ENCODE measurements around the gene PLPPR3.

PLPPR3 gene

DNA sequence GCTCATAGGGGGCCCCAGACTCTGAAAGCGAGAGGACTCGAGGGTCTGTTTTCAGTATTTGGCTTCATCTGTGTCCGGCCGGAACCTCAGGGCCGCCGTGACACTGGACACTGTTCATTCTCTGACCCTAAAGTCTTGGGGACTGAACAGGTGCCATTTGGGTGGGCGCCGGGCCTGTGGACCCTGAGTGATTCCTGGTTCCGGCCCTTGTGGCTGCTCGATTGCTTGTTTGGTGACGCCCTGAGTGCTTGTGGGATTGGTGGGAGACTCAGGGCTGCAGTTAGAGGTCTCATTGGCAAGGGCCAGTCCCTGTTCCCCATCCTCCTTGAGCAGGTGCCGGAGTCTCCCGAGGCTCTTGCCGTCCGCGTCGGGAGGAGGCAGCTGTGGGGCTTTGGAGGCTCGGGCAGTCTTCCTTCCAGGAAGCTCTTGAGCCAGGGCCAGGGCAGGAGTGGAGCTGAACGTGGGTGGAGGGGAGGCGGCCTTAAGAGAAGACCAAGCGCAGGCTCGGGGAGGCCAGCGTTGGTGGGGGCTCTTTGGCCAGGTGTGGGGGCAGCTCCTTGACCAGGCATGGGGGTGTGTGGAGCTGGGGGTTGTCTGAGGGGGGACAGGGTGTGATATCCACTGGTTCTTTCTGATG lies 19.8 kb downstream of the PLPPR3 start:
- H3K27me3 ChIP-seq (ENCODE audit: control insufficient read depth, insufficient read depth, low read length): no peaks in the 10 kb centered on the region
- peak overlapping the region; percentile 100 for H3K4me2 ChIP-seq (ENCODE audit: low read length)
- peak overlapping the region; percentile 85 for H3K4me3 ChIP-seq (ENCODE audit: low read length)
- H3K9me3 ChIP-seq (replicated peaks; ENCODE audit: low read length): no peaks in the 10 kb centered on the region
- peak overlapping the region; percentile 93 for H3K9ac ChIP-seq (ENCODE audit: low read depth, low read length)
- peaks cover 39% of the 10 kb centered on the region for H3K4me1 ChIP-seq (ENCODE audit: control insufficient read depth, insufficient read depth, low read length)
- H3K36me3 ChIP-seq (ENCODE audit: insufficient read depth, low read length): peaks cover 87% of the 10 kb centered on the region

DNA sequence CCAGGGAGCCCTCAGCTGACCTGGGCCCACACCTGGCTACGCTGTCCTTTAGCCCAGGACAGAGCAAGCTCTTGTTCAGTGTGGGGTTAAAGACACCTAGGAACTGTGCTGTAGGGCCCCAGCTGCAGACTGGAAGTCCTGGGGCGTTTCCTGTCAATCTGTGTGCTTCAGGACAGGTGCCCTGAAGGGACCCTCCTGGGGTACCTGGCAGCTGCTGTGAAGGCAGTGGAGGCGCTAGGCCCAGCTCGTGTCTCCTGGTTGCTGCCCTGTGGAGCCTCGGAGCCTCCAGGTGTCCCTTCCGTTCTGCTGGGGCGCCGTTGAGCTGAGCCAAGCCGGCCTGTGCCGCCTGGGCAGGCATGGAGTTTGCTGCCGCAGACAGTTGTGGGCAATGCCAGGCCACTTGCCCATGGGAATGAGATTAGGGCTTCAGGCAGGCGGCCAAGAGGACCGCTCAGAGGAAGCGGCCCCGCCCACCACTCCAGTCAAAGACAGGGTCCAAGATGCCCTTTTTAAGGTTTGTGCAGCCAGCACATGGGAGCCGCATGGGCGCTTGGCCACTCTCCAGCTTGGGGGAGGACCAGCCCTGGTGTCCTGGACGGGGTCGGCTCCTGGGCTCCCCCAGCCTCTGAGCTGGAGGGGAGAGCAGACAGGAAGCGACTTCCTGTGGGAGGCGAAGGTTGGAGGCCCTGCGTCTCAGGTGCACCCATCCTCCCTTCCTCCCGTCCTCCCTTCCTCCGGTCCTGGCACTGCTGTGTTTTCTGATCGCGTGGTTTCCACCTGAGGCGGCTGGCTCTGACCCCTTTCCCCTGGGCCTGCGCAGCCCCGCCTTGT lies 20.5 kb downstream of the PLPPR3 start:
- no peaks in the 10 kb centered on the region for H3K27me3 ChIP-seq (ENCODE audit: control insufficient read depth, insufficient read depth, low read length)
- H3K9ac ChIP-seq (ENCODE audit: low read depth, low read length): peak overlapping the region; percentile 93
- H3K4me1 ChIP-seq (ENCODE audit: control insufficient read depth, insufficient read depth, low read length): peaks cover 42% of the 10 kb centered on the region
- H3K36me3 ChIP-seq (ENCODE audit: insufficient read depth, low read length): peaks cover 79% of the 10 kb centered on the region
- no peaks in the 10 kb centered on the region for H3K9me3 ChIP-seq (replicated peaks; ENCODE audit: low read length)
- peak overlapping the region; percentile 100 for H3K4me2 ChIP-seq (ENCODE audit: low read length)
- H3K4me3 ChIP-seq (ENCODE audit: low read length): peak overlapping the region; percentile 85

DNA sequence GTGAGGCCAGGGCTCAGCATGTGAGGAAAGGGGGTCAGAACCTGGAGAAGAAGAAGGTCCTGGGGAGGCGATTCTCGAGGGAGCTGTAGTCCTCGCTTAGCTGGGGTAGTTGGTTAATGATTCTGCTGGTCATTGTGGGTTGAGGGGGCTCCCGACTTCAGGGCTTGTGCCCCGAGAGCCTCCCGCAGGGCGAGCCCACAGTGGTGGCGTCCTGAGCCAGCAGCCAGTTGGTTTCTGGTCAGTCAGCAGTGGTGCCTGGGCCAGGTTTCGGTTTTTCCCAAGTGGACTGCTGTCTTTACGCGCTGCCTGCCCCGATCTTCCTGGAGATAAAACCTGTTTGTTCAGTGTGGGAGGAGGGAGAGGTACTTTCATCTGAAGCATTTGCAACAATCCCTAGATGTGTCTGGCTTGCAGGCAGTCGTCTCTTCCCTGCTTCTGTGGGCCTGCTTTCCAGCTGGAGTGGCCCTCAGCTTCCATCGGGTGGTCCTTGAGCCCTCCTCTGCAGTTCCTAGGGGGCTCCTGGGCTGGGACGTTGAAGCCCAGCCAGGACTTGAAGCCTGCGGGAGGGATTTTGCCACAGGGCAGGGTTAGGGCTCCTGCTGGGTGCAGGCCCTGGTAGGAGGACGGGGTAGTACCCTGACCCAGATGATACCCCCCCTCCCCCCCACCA lies 21.3 kb downstream of the PLPPR3 start:
- peaks cover 72% of the 10 kb centered on the region for H3K36me3 ChIP-seq (ENCODE audit: insufficient read depth, low read length)
- H3K27me3 ChIP-seq (ENCODE audit: control insufficient read depth, insufficient read depth, low read length): no peaks in the 10 kb centered on the region
- H3K4me2 ChIP-seq (ENCODE audit: low read length): peak overlapping the region; percentile 100
- peaks cover 49% of the 10 kb centered on the region for H3K4me1 ChIP-seq (ENCODE audit: control insufficient read depth, insufficient read depth, low read length)
- peak overlapping the region; percentile 85 for H3K4me3 ChIP-seq (ENCODE audit: low read length)
- no peaks in the 10 kb centered on the region for H3K9me3 ChIP-seq (replicated peaks; ENCODE audit: low read length)
- H3K9ac ChIP-seq (ENCODE audit: low read depth, low read length): peak overlapping the region; percentile 93

DNA sequence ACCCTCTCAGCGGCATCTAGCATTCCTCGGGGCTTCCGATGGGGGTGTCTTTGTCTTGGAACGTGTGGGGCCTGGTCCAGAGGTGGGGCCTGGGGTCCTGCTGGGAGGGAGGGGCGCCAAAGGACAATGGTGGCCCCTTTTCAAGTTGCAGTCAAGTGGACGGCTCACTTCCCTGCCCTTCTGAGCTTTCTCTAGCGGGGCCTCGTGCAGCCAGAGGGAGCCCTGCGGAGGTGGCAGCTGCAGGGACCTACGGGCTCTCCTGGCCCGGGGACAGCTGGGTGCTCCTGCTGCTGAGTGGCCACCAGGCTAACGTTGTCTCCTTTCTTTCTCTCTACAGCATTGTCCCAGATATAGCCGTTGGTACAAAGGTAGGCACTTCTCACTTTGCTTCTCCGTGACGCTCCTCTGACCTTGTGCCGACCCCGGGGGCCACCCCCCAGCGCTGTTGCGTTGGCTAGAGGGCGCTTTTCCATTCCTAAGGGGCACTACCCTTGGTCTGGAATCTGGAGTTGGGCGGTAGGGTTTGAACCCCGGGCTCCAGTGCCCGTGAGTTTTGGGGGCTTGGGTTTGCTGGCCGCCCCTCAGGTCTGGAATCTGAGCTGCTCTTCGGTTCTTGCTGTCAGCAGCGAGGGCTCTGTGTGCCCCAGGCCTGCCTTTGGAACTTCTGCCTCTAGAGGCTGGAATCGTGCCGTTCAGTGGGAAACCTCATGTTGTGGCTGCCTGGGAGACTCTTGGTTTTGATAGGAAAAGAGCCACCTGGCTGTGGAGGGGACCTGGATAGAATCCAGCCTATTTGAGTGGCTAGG lies 22.5 kb downstream of the PLPPR3 start:
- Histone ChIP-seq H3K27me3 (ENCODE audit: control insufficient read depth, insufficient read depth, low read length) (no peaks in the 10 kb centered on the region), H3K4me3 (ENCODE audit: low read length) (peak overlapping the region; percentile 85), H3K36me3 (ENCODE audit: insufficient read depth, low read length) (peaks cover 60% of the 10 kb centered on the region), H3K4me2 (ENCODE audit: low read length) (peak overlapping the region; percentile 100), H3K4me1 (ENCODE audit: control insufficient read depth, insufficient read depth, low read length) (peaks cover 53% of the 10 kb centered on the region), H3K9ac (ENCODE audit: low read depth, low read length) (peak overlapping the region; percentile 93), H3K9me3 (replicated peaks; ENCODE audit: low read length) (no peaks in the 10 kb centered on the region)

DNA sequence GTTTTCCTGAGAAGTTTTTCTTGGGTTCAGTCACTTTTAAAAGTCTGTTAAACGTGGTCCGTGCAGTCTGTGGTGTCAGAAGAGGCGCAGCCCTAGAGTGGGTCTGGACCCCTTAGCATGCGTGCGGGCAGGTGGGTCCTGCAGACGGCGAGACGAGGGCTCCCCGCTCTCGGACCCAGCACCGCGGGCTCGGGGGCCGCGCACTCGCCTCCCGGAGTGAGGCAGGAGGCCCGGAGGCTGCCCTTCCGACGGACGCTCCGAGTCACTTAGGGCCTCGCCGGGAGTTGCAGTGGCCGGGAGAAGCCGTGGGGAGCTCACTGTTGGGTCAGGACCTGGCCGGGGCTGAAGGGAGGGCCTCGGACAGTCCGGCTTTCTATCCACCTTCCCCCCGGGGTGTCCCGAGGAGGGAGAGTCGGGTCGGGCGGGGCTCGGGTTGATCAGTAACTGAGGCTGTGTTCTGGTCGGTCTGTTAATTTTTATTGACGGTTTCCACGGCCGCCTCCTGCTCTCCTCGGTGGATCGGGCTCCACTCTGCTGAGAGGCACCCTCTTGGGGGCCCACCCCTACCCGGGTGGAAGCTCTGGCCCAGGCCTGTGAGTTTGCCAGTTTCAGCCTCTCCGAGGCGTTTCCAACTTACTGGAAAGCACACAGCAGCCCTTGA lies 23.2 kb downstream of the PLPPR3 start:
- Histone ChIP-seq H3K9ac (ENCODE audit: low read depth, low read length) (peak overlapping the region; percentile 93), H3K36me3 (ENCODE audit: insufficient read depth, low read length) (peaks cover 52% of the 10 kb centered on the region), H3K27me3 (ENCODE audit: control insufficient read depth, insufficient read depth, low read length) (no peaks in the 10 kb centered on the region), H3K4me2 (ENCODE audit: low read length) (peak overlapping the region; percentile 100), H3K9me3 (replicated peaks; ENCODE audit: low read length) (no peaks in the 10 kb centered on the region), H3K4me3 (ENCODE audit: low read length) (peak overlapping the region; percentile 85), H3K4me1 (ENCODE audit: control insufficient read depth, insufficient read depth, low read length) (peaks cover 53% of the 10 kb centered on the region)

DNA sequence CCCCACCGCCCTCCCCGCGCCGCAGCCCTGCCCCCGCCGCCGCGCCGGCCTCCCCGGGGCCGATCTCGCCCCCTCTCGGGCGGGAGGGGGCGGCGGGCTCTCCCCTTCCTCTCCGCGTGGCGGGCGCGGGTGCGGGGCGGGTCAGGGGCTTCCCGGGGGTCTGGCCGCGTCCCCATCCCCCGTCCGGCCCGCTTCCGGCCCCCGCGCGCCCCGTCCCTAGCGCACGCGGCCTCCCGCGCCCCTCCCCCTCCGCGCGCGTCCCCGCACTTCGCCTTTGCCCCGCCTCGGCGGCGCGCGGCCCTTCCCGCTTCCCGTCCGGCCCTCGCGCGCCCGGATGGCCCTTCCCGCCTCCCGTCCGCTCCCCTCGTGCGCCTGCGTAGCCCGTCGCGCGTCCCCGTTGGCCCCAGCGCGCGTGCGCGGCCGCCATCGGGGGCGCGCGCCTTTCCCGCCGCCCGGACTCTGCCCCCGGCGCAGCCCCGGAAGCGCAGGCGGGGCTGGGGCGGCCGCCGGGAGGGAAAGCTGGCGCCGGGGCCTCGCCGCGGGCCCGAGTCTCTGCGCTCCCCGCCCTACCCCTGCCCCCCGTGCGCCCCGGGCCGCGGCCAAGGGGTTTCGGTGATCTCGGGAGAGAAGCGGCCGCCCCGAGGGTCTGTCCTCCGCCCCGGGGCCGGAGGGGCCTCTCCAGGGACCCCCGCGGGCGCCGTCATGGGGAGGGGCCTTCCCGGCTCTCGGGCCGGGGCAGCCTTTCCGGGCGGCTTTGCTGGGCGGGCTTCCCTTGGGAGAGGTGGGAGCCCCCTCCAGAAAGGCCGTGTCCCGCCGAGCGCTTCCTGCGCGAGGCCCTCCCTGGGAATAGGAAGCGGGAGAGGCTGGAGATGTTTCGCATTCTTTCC lies 24.0 kb downstream of the PLPPR3 start:
- Histone ChIP-seq H3K27me3 (ENCODE audit: control insufficient read depth, insufficient read depth, low read length) (no peaks in the 10 kb centered on the region), H3K4me3 (ENCODE audit: low read length) (peak overlapping the region; percentile 85), H3K36me3 (ENCODE audit: insufficient read depth, low read length) (peaks cover 44% of the 10 kb centered on the region), H3K9me3 (replicated peaks; ENCODE audit: low read length) (no peaks in the 10 kb centered on the region), H3K4me2 (ENCODE audit: low read length) (peak overlapping the region; percentile 100), H3K4me1 (ENCODE audit: control insufficient read depth, insufficient read depth, low read length) (peaks cover 50% of the 10 kb centered on the region), H3K9ac (ENCODE audit: low read depth, low read length) (peak overlapping the region; percentile 93)

DNA sequence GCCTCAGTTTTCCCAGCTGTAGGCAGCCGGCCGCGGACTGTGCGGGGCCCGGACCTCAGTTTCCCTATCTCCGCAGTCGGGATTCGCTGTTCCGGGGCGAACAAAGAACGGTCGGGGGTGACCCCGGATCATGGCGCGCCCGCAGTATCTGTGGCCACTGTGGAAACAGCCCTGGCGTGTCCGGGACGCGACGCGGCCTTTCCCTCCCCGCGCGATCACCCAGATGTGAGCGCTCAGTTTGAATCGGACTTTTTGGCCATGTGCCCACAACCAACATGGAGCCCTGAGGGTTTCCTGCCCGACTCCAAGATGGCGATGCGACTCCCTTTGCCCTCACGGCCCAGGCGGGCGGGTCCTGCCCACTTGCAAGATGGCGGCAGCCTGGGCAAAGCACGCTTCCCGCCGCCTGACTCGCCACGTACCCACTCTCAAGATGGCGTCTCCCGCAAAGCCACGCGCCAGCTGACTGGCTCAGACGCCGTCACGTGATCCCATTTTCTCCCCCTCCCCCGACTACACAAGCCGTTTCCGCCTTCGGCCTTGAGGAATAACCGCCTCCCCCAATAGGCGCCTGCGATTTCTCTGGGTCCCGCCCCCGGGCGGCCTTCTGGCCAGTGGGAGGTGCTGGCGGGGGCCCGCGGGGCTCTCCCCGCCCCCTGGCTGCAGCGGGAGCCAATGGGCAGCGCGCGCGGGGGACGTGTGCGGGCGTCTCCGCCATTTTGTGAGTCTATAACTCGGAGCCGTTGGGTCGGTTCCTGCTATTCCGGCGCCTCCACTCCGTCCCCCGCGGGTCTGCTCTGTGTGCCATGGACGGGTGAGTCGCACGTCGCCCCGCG lies 24.8 kb downstream of the PLPPR3 start, which contains the start of gene PTBP1:
TSS of gene PTBP1 (plus strand) at position 761 of the 836 bp plus-strand sequence. CDS start at position 807, 46 bp downstream.
- Histone ChIP-seq H3K4me2 (ENCODE audit: low read length) (peak within 1 kb of the TSS; percentile 100), H3K27me3 (ENCODE audit: control insufficient read depth, insufficient read depth, low read length) (no peaks in the 10 kb centered on the region), H3K4me3 (ENCODE audit: low read length) (peak within 1 kb of the TSS; percentile 85), H3K36me3 (ENCODE audit: insufficient read depth, low read length) (peaks cover 36% of the 10 kb centered on the region), H3K9ac (ENCODE audit: low read depth, low read length) (peak within 1 kb of the TSS; percentile 93), H3K9me3 (replicated peaks; ENCODE audit: low read length) (no peaks in the 10 kb centered on the region), H3K4me1 (ENCODE audit: control insufficient read depth, insufficient read depth, low read length) (peaks cover 42% of the 10 kb centered on the region)

DNA sequence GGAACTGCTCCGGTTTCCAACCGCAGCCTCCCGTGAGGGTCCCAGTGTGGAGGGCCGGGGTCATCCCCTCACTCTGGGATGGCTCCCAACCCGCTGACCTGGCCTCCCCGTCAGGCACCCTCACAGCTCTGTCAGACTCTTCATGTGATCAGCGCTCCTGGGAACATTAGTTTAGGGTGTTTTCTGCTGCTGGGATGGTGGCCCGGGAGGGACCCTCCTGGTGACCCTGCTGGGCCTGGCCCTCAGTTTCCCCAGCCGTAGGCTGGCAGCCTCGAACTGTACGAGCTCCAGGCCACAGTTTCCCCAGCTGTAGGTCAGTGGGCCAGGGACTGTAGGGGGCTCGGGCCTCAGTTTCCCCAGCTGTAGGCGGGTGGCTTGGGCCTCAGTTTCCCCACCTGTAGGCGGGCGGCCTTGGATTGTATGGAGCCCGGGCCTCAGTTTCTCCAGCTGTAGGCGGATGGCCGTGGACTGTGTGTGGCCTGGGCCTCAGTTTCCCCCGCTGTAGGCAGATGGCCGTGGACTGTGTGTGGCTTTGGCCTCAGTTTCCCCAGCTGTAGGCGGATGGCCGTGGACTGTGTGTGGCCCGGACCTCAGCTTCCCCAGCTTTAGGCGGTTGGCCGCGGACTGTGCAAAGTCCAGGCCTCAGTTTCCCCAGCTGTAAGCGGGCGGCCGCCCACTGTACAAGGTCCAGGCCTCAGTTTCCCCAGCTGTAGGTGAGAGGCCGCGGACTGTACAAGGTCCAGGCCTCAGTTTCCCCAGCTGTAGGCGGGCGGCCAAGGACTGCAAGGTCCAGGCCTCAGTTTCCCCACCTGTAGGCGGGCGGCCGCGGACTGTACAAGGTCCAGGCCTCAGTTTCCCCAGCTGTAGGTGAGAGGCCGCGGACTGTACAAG lies 25.8 kb downstream of the PLPPR3 start:
- Histone ChIP-seq H3K4me2 (ENCODE audit: low read length) (peak overlapping the region; percentile 92), H3K9ac (ENCODE audit: low read depth, low read length) (peak overlapping the region; percentile 92), H3K9me3 (replicated peaks; ENCODE audit: low read length) (no peaks in the 10 kb centered on the region), H3K27me3 (ENCODE audit: control insufficient read depth, insufficient read depth, low read length) (no peaks in the 10 kb centered on the region), H3K4me3 (ENCODE audit: low read length) (peak overlapping the region; percentile 78), H3K4me1 (ENCODE audit: control insufficient read depth, insufficient read depth, low read length) (peaks cover 32% of the 10 kb centered on the region), H3K36me3 (ENCODE audit: insufficient read depth, low read length) (peaks cover 28% of the 10 kb centered on the region)
